A673 (cell line): ENCODE data around the gene APOL1.

Source experiments
- EZH2 ChIP-seq: fragments of 200-600 bp; sonication (generic); IDR thresholded peaks from 2 replicates; pipeline ENCODE4 v1.6.1; 2017; ENCODE audit warnings: borderline replicate concordance, low read depth, mild to moderate bottlenecking, mixed read lengths, antibody characterized with exemption, low read length; ENCODE audit not compliant: poor library complexity, severe bottlenecking
- TF ChIP-seq, protein P1 (sequence below): fragments of 300-800, 200-600 bp; sonication (generic); conservative IDR thresholded peaks from 2 replicates; pipeline ENCODE4 v1.5.1; 2017; ENCODE audit warnings: low read depth, mild to moderate bottlenecking, antibody characterized with exemption, low read length, moderate library complexity, mixed read lengths

DNA sequence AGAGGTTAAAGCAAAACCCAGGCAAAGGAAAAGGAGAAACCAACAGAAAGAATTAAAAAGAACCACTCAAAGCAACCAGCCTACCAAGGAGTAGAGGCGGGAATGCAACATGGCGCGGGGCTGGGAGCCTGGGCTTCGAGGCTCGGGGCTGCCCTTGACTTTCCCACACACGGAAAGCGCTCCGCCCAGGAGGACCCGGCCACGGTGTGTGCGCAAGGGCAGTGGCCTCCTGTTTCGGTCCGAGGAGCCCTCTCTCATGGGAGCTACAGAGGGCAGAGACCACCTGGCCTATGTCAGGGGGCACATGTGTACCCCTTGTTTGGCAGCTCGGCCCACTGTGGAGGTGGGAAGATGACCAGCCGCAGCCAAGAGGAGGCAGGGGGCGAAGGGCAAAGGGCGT, 55.9 kb downstream of the APOL1 start:
- TF ChIP-seq, protein P1, sequence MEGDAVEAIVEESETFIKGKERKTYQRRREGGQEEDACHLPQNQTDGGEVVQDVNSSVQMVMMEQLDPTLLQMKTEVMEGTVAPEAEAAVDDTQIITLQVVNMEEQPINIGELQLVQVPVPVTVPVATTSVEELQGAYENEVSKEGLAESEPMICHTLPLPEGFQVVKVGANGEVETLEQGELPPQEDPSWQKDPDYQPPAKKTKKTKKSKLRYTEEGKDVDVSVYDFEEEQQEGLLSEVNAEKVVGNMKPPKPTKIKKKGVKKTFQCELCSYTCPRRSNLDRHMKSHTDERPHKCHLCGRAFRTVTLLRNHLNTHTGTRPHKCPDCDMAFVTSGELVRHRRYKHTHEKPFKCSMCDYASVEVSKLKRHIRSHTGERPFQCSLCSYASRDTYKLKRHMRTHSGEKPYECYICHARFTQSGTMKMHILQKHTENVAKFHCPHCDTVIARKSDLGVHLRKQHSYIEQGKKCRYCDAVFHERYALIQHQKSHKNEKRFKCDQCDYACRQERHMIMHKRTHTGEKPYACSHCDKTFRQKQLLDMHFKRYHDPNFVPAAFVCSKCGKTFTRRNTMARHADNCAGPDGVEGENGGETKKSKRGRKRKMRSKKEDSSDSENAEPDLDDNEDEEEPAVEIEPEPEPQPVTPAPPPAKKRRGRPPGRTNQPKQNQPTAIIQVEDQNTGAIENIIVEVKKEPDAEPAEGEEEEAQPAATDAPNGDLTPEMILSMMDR, result no peak
- no peak for TF ChIP-seq EZH2
